GM18907 (cell line): Measurements from ENCODE around the gene CDK5R1.

ENCODE experiments used
- ATAC-seq: cut with Tn5 transposase; IDR thresholded peaks from one replicate; pipeline ENCODE4 v1.9.1; 2021; ENCODE audit warnings: mild to moderate bottlenecking, moderate library complexity; ENCODE audit not compliant: unreplicated experiment

CDK5R1 gene

DNA sequence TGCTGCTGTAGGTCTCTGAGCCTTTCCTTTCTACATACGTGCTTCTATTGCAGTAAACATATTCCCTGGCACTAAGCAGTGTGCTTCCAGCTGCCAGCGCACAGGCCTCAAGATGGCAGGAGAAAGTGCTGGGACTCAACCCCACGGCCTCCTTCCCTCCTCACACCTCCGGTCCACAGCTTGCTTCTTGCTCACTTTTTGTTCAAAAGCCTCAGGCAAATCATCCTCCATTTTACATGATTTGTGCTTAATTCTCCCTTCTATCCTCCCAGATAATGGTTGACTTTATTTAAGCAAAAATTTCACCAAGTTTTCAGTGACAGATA is 5.4 kb downstream of the CDK5R1 start:
- no peak for ATAC-seq

DNA sequence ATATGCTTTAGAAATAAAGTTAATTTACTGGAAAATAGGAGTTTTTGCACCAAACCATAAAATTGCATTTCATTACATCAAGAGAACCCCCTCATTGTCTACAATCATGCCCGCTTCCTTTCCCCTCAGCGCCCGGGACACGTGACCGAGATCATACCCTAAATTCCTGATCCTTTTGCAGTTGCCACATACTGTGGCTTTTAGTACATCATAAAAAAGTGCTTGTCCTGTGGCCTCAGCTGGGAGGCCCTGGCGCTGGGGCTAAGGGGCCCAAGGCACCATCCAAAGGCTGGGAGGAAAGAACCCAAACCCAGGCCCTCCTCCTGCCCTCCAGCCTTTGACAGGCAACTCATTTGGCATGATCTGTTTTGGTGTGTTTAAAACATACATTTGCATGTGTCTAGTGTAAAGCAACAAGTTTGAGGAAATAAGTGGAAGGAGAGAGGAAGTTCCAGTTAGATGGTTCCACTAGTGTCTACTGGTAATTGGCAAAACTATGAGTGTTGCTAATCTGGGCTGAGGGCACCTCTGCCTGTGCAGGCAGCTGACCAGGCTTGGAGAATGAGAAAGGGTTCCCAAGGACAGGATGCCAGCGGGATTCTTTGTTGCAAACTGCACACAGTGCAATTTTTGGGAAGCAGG is 6.0 kb downstream of the CDK5R1 start:
- no peak for ATAC-seq

DNA sequence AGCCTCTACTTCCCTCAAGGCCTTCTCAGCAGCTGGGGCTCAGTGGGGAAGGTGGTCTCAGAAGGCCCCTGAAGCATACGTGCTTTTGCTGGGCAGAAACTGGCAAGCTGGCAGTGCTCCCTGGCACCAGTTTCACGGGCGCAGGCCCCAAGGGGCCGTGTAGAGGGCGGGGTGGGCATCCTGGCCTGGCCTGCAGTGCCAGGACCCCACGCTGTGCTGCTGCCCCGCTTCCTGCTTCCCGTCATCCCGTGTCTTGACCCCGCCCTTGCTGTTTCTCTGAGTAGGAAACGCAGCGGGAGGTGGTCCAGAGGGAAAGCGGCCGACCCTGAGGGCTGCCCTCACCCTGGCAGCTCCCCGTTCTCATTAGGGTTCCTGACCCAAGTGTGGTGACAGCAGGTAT is 6.8 kb downstream of the CDK5R1 start:
- no peak for ATAC-seq

DNA sequence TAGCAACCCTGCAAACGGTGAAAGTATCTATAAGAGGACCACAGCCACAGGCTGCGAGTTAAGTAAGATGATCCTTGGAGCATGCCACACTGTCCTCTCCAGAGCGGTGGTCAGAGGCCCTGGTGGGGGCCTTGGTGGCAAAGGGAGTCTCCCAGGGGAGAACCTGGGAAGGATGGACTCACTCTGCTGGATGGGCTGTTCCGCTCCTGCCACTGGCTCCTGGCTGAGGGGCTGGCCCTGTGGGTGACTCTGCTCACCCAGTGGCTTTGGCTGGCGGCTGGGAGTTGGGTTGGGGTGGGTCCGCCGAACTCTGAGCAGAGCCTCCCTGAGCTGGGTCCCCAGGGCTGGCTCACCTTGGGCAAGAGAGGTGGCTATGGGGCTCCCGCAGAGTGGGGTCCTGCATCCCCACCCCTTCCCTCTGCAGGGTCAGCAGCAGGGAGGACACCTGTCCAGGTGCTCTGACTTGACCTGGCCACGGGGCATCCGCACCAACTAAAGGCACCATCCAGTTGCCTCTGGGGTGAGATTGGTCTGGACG is 7.3 kb downstream of the CDK5R1 start:
- ATAC-seq, result no peak

DNA sequence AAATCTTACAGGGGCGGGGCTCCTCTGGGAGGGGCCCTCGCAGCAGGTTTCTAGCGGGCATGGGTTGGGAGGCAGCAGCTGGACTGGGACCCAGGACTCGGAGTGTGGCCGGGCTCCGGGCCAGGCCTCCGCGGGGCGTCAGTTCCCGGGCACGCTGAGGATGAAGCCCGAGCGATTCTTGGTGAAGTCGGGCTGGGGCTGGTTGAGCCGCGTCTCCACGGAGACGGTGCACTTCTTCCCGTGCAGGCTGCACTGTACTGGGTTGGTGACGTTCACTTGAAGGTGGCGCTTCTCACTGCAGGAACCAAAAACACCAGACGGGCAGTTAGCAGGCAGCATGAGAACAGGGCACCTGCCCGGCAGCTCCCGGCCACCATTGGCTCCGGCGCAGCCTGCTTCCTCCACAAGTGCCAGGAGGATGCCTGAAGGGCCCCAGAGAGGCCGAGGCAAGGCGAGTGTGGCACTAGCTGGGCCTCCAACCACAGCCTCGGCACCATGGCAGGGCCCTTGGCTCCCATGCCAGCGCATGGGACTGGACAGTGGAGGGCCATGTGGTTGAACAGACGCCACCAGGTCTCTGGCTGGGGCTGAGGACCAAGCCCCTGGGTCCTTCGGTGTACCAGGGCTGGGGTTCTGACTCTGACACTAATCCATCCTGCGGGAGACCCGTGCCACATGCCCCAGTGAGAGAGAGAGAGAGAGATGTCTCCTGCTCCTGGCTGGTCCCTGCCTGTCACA is 8.0 kb downstream of the CDK5R1 start:
- ATAC-seq, result no peak

DNA sequence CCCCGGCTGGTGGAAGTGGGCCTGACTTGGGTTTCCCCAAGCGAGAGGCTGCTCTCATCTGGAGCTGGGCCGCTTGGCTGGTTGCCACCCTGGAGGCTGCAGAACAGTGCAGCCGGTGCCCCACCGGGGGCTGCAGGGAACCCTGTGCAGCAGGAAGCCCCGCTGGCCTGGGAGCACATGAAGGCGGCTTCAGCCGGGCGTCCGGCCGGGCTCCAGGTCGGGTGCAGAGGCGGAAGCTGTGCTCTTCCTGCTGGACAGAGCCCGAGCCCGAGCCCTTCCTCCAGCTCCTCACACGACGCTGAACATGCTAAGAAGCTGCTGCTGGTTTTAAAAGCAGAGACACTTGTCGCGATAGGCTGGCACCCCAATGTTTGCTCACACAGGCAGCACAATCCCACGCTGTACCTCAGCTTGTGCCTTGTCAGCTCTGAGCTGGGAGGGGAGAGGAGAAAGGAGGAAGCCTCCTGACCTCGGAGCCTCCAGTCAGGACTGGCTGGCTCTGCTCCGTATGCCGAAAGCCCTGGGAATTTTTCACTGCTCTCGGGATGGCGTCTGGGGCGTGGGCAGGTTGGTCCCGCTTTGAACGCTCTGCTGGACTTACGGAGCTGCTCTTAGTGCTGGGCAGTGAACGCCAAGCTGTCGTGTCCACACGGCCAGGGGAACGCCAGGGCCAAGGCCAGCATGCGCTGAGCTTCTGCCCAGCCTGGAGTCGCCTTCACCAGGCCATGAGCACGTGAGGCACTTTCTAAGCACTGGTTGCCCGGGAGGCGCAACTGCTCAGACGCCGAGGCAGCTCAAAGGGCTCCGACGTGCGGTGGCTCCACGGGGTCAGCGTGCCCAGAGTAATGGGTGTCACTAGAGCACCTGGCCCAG is 8.8 kb downstream of the CDK5R1 start:
- ATAC-seq, result no peak

DNA sequence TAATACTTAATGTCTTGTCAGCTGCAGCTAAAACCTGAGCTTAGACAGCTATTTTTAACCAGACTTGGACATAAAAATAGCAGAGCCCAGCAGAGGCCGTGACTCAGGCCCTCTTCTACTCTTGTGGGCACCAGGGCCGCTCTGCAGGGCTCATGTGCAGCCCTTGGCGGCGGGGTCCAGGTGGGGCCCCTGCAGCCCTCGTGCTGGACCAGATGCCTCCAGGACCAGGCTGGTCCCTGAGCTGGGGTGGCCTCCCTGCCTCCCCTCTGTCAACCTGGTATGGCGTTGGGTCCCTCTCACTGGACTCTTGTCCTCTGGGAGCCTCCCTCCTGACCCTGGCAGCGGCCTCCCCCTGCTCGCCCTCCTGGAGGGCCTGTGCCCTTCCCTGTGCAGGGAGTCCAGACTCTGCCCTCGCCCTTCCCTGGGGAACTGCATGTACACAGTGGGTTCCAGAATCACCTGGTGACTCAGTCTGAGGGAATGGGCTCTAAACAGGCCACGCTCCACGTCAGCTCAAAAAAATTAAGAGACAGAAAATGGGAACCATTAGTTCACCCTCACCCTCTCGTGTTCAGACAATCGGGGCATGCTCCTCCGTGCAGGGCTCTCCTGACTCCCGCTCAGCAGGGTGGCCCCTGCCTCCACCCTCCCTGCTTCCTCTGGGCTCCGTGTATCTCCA is 9.7 kb downstream of the CDK5R1 start:
- ATAC-seq, result no peak

DNA sequence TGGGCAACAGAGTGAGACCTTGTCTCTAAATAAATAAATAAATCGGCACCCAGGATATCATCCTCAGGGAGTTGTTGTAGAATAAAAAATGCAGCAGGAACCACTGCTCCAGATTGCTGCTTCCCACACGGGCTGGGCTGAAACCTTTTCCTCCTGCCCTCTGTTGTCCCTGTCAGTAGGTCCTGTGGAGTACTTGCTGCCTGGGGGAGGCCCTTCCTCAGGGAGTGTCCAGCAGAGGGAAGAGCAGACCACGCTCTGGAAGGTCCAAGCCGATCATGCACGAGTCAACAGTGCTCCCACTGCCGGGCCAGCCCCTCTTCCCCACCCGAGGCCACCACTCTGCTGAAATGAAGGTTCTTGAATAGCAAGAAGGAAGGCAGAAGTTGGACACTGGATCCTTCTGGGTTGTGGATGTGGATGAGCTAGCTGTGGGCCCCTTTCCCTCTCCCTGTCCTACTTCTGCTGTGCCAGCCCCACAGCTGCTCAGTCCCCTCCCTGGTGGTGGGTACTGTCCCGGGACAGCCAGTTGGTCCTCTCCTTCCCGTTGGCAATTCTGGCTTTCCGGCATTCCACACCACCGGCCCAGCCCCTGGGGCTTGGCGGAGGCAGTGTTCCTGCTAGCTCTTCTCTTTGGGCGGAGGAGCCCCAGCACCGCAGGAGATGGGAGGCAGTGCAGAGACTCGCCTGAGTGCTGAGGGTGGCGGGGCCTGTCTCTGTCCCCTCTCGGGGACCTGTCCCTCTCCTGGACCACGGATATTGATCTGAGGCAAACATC is 10.8 kb downstream of the CDK5R1 start:
- no peak for ATAC-seq

DNA sequence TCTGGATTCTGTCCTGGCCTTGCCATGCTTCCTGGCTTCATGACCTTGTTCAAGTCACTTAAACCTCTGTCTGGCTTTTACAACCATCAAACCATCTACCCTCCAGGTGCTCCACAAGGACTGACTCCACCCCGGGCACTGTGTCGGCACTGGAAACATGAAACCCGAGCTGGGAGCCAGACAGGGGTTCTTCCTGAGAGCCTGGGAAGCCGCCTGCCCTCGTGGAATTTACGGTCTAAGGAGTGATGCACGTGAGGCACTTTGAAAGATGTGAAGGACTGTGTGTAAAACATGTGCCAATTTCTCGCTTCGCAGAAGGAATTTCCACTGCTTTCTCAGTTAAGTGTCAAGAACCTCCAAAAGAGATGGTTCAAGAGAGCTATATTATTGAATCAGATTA is 11.6 kb downstream of the CDK5R1 start:
- ATAC-seq, result no peak

DNA sequence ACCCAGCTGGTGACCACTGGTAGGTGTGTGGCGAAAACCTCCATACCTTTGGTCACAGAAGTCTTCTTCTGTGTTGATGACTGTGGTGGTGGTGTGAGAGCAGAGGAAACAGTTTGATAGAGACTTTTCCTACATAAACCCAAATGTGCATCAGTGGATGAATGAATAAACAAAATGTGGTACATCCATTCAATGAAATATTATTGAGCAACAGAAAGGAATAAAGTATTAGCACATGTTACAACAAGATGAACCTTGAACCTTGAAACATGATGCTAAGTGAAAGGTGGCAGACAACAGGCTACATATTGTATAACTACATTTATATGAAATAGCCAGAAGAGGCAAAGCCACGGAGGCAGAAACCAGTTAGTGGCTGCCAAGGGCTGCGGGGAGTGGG is 15.2 kb downstream of the CDK5R1 start:
- ATAC-seq, result no peak

DNA sequence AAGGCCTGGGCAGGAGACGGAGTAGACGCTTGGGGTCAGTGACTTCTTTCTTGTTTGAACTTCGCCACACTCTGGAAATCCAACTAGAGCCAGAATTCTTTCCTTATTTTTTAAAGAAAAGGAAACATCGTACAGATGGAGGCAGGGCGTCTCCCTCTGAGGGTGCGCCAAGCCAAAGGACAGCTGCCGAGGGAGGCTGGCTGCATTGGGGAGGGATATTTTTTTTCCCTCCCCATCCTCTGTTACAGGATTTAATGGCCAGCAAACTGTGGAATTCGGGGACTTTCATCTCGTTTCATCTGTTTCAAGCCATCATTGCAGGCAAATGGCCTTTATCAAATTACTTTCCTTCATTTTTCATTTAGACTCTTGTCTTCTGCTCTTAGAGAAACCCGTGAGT is 15.9 kb downstream of the CDK5R1 start:
- no peak for ATAC-seq

DNA sequence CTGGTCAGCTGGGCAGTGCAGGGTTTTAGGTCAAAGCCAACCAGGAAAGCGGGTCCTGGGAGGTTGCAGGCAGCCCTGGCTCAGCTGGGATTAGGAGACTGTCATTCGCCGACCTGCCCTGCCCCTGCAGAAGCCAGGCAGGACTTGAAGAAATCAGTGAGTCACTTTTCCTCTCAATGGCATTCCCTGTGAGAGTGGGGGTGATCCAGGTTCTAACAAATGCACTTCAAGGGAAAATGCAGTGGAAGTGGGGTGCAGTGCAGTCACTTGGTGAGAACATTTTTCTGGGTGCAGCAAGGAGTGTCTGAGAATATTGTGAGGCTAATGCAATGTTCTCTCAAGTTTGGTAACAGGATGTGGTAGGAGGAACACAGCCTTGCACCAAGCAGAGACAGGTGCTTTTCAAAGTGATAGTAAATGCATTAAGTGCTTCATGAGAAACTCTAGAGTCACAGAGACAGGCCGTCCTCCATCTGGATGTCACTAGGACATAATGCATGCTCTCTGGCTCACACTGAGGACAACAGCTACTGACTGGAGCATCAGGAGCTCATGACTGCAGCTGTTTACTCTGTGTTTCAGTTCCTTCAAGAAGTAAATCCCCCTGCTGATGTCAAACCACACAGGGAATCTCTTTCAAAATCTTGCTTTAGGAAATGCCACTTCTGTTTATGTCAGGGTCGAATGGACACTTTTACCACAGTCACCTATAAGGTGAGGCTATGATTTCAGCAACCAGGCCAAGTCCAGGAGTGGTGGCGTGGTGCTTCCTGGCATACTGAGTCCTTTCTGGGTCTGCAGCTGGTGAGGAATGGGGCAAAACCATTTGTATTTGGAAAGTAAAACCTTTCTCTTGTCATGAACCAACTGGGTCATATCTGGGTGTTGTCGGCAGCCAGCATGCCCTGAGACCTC is 16.7 kb downstream of the CDK5R1 start:
- ATAC-seq, result peak; percentile 89

DNA sequence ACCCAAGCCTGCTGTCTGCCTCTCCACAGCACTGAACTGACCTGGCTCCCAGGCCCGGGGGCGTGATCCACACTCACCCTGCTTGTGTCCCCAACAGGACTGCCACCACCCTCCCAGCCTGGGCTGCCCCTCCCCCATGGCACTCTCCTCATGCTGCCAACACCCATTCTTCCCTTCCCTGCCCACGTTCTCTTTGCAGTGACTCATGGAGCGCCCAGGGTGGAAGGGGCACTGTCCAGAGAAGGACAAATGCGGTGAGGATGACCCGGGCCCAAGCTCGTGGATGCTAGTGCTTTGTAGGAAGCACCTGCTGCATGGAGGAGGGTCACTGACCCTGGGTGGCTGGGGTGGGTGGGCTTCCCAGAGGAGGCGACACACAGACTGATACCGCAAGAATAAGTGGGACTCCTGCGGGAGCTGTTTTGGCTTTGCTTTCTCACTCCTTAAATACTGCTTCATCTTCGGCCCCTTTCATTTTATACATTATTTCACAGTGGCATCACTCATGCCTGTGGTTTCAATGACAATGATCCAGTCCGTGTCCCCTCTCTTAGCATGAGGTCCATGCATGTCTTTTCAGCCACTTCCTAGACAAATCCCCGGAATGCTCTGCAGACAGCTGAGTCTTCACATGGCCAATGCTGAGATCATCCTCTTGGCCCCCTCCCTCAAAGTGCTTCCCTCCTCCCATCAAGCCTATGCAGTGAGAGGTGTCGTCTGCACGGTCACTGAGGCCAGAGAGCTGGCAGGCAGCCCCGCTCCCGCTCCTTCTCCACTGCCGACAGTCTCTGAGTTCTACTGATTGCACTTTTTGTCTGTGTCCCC is 17.6 kb downstream of the CDK5R1 start:
- no peak for ATAC-seq

DNA sequence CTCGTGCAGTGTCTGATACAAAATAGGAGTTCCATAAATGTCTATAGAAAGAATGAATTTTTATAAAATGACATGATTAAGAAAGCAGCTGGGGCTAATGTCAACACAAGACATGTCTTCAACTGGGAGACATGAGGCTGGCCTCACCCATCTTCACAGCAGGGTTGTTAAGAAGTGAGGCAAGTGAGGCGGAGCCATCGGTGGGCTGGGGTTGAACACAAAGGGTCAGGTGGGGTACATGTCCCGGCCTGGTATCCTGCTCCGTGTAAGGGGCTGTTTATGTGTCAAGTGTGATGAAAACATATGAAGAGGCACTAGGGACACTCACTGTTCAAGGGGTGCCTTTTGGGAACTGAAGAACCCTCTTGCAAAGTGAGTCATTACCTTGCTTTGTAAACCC is 22.1 kb downstream of the CDK5R1 start:
- ATAC-seq, result no peak

DNA sequence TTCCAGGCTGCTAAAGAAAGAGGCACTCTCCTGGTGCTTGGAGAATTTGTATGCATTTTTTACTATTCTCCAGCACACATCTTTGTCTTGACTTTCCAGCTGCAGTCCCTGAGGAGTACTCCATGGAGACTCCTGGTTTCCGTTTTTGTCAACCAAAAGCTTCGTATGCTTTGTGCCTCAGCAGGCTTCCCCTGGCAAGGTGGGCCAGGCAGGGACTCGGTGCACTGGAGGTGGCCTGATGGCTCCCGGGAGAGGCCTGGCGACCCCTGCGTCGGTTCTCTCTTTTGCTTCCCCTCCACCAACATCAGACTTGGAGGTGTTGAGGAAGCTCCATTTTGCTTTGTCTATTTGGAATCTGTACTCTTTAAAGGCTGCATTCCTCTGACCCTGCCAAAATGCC is 23.7 kb downstream of the CDK5R1 start:
- ATAC-seq, result no peak

DNA sequence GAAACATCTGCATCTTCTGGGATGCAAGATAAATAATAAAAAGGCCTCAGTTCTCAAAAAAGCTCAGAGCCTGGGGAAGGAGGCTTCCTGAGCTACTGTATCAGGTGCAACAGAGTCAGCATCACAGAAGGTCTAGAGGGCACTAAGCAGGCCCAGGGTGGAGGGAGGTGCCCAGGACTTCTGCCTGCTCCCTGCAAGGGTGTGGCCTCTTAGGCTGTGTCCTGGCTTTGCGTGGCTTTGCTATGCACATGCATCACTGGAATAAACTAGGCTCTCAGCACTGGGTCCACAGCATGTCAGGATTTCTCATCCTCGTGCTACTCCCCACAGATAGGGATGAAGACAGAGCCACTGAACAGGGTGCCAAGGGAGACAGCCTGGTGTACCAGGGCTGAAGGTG is 25.5 kb downstream of the CDK5R1 start:
- ATAC-seq, result no peak

DNA sequence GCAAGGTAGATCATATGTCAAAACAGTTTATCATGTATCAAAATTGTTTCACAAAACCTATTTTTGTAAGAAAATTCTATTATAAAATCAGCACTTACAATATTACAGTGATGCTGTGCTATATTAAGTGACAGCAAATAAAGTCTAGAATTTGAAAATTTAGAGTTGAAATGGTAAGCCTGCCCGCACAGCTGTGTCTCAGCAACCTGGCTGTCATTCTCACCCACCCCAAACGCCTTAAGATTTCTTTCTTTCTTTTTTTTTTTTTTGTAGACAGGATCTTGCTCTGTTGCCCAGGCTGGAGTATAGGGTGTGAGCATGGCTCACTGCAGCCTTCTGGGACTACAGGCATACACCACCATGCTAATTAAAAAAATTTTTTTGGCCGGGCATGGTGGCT is 26.8 kb downstream of the CDK5R1 start:
- no peak for ATAC-seq

DNA sequence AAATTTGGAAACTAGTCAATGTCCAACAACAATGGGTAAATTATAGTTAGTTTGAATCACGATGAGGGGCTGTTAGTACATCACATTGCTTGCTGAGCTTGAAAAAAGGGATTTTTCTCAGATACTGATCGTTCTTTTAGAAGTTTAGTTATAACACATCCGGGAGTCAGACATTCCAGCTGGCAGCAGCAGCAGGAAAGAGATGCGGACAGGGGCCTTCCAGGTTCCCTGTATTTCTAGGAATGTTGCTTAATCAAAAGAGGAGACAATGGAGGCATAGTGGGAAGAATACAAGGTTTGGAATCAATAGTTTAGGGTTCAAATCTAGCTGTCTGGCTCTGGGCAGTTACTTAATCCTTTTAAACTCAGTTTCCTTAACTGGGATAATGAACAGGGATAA is 27.8 kb downstream of the CDK5R1 start:
- no peak for ATAC-seq
